ENCODE data around the gene SCYGR6. TPM values are rescaled to one million over a fixed set of nuclear protein-coding genes. Genes with fewer than 3 reads are reported as not detected.

SCYGR6 gene
- total RNA-seq, 1 experiment from 2014 or later, result not detected

DNA sequence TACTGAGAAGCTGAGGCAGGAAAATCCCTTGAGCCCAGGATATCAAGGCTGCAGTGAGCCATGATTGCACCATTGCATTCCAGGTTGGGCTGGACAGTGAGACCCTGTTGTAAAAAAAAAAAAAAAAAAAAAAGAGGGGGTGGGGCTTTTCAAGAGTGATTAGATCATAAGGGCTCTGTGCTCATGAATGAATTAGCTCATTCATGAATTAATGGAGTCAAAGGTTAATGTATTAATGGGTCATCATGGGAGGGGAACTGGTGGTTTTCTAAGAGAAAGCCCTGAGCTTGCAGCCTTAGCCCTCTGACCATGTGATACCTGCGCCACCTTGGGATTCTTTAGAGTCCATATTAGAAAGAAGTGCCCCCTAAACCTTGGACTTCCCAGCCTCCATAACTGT, 11.3 kb downstream of the SCYGR6 start (continued):
- TF ChIP-seq KAT7 (CRISPR knock-in tag; IDR thresholded peaks at IDR 0.05; ENCODE audit: borderline replicate concordance), result no peak
- no peak for TF ChIP-seq IRF2 (CRISPR knock-in tag; IDR thresholded peaks at IDR 0.05; ENCODE audit: borderline replicate concordance, low read depth)
- TF ChIP-seq, protein P1, sequence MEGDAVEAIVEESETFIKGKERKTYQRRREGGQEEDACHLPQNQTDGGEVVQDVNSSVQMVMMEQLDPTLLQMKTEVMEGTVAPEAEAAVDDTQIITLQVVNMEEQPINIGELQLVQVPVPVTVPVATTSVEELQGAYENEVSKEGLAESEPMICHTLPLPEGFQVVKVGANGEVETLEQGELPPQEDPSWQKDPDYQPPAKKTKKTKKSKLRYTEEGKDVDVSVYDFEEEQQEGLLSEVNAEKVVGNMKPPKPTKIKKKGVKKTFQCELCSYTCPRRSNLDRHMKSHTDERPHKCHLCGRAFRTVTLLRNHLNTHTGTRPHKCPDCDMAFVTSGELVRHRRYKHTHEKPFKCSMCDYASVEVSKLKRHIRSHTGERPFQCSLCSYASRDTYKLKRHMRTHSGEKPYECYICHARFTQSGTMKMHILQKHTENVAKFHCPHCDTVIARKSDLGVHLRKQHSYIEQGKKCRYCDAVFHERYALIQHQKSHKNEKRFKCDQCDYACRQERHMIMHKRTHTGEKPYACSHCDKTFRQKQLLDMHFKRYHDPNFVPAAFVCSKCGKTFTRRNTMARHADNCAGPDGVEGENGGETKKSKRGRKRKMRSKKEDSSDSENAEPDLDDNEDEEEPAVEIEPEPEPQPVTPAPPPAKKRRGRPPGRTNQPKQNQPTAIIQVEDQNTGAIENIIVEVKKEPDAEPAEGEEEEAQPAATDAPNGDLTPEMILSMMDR (IDR thresholded peaks at IDR 0.05), result no peak
- TF ChIP-seq ZNF671 (CRISPR knock-in tag; IDR thresholded peaks at IDR 0.05), result no peak
- no peak for TF ChIP-seq HMGA2 (CRISPR knock-in tag; IDR thresholded peaks at IDR 0.05)
- TF ChIP-seq CREM (CRISPR knock-in tag; IDR thresholded peaks at IDR 0.05), result no peak
- TF ChIP-seq SMAD3 (CRISPR knock-in tag; IDR thresholded peaks at IDR 0.05; ENCODE audit: borderline replicate concordance), result no peak
- no peak for TF ChIP-seq ZNF121 (CRISPR knock-in tag; IDR thresholded peaks at IDR 0.05)
- TF ChIP-seq CREB1 (CRISPR knock-in tag; IDR thresholded peaks at IDR 0.05), result no peak
- TF ChIP-seq, protein P2, sequence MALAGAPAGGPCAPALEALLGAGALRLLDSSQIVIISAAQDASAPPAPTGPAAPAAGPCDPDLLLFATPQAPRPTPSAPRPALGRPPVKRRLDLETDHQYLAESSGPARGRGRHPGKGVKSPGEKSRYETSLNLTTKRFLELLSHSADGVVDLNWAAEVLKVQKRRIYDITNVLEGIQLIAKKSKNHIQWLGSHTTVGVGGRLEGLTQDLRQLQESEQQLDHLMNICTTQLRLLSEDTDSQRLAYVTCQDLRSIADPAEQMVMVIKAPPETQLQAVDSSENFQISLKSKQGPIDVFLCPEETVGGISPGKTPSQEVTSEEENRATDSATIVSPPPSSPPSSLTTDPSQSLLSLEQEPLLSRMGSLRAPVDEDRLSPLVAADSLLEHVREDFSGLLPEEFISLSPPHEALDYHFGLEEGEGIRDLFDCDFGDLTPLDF (CRISPR knock-in tag; IDR thresholded peaks at IDR 0.05), result no peak
- TF ChIP-seq ETV6 (CRISPR knock-in tag; IDR thresholded peaks at IDR 0.05), result no peak
- TF ChIP-seq PRRX2 (CRISPR knock-in tag; IDR thresholded peaks at IDR 0.05), result no peak
- no peak for TF ChIP-seq OVOL2 (CRISPR knock-in tag; IDR thresholded peaks at IDR 0.05; ENCODE audit: borderline replicate concordance)
- no peak for TF ChIP-seq TCF7 (CRISPR knock-in tag; IDR thresholded peaks at IDR 0.05; ENCODE audit: low read depth)

DNA sequence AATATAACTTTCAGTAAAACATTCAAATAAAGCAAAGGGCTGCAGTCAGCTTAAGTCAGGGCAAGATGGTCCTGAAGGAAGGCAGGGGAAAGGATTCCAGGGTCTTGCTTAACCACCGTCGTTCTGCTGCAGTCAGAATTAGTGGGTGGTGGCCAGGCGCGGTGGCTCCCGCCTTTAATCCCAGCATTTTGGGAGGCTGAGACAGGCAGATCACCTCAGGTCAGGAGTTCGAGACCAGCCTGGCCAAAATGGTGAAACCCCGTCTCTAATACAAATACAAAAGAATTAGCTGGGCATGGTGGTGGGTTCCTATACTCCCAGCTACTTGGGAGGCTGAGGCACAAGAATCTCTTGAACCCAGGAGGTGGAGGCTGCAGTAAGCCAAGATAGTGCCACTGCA, 13.6 kb downstream of the SCYGR6 start:
- Mint-ChIP-seq H3K9me3 (peaks cover 6% of the 10 kb centered on the region), H3K36me3 (peaks cover 6% of the 10 kb centered on the region; the same call in 1 of the 2 replicates), H3K4me1 (peaks cover 10% of the 10 kb centered on the region), H3K27ac (no peak overlapping the region), H3K27me3 (ENCODE audit: low read depth) (no peaks in the 10 kb centered on the region), H3K4me3 (no peak overlapping the region)
- DNase-seq (ENCODE audit: low spot score), result no peak
- ATAC-seq, result no peak
- ChIA-PET POLR2A (no interaction called here), CTCF (interaction anchor here (1.0 kb wide), 1 partner anchor 55 kb away, joined by 3 read pairs; no protein-coding TSS in a partner anchor)
- TF ChIP-seq, protein P3, sequence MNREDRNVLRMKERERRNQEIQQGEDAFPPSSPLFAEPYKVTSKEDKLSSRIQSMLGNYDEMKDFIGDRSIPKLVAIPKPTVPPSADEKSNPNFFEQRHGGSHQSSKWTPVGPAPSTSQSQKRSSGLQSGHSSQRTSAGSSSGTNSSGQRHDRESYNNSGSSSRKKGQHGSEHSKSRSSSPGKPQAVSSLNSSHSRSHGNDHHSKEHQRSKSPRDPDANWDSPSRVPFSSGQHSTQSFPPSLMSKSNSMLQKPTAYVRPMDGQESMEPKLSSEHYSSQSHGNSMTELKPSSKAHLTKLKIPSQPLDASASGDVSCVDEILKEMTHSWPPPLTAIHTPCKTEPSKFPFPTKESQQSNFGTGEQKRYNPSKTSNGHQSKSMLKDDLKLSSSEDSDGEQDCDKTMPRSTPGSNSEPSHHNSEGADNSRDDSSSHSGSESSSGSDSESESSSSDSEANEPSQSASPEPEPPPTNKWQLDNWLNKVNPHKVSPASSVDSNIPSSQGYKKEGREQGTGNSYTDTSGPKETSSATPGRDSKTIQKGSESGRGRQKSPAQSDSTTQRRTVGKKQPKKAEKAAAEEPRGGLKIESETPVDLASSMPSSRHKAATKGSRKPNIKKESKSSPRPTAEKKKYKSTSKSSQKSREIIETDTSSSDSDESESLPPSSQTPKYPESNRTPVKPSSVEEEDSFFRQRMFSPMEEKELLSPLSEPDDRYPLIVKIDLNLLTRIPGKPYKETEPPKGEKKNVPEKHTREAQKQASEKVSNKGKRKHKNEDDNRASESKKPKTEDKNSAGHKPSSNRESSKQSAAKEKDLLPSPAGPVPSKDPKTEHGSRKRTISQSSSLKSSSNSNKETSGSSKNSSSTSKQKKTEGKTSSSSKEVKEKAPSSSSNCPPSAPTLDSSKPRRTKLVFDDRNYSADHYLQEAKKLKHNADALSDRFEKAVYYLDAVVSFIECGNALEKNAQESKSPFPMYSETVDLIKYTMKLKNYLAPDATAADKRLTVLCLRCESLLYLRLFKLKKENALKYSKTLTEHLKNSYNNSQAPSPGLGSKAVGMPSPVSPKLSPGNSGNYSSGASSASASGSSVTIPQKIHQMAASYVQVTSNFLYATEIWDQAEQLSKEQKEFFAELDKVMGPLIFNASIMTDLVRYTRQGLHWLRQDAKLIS (CRISPR knock-in tag; IDR thresholded peaks at IDR 0.05; ENCODE audit: borderline replicate concordance), result no peak
- TF ChIP-seq, protein P4, sequence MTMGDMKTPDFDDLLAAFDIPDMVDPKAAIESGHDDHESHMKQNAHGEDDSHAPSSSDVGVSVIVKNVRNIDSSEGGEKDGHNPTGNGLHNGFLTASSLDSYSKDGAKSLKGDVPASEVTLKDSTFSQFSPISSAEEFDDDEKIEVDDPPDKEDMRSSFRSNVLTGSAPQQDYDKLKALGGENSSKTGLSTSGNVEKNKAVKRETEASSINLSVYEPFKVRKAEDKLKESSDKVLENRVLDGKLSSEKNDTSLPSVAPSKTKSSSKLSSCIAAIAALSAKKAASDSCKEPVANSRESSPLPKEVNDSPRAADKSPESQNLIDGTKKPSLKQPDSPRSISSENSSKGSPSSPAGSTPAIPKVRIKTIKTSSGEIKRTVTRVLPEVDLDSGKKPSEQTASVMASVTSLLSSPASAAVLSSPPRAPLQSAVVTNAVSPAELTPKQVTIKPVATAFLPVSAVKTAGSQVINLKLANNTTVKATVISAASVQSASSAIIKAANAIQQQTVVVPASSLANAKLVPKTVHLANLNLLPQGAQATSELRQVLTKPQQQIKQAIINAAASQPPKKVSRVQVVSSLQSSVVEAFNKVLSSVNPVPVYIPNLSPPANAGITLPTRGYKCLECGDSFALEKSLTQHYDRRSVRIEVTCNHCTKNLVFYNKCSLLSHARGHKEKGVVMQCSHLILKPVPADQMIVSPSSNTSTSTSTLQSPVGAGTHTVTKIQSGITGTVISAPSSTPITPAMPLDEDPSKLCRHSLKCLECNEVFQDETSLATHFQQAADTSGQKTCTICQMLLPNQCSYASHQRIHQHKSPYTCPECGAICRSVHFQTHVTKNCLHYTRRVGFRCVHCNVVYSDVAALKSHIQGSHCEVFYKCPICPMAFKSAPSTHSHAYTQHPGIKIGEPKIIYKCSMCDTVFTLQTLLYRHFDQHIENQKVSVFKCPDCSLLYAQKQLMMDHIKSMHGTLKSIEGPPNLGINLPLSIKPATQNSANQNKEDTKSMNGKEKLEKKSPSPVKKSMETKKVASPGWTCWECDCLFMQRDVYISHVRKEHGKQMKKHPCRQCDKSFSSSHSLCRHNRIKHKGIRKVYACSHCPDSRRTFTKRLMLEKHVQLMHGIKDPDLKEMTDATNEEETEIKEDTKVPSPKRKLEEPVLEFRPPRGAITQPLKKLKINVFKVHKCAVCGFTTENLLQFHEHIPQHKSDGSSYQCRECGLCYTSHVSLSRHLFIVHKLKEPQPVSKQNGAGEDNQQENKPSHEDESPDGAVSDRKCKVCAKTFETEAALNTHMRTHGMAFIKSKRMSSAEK (CRISPR knock-in tag; IDR thresholded peaks at IDR 0.05; ENCODE audit: borderline replicate concordance), result no peak
- TF ChIP-seq SP1 (CRISPR knock-in tag; conservative IDR thresholded peaks at IDR 0.05) (no peak), TP53 (CRISPR knock-in tag; IDR thresholded peaks at IDR 0.05) (no peak), NR1H2 (CRISPR knock-in tag; IDR thresholded peaks at IDR 0.05) (no peak), ESRRA (CRISPR knock-in tag; IDR thresholded peaks at IDR 0.05; ENCODE audit: borderline replicate concordance) (no peak)
